SK-N-MC (cell line): ENCODE data around the gene LRFN2.

ENCODE experiments used
- DNase-seq: peaks from one replicate; pipeline ENCODE4 v3.0.0-alpha.2; 2011; ENCODE audit warnings: low read depth, low spot score
- H3K27ac ChIP-seq: fragments of 200-600 bp; sonication (generic); 2 replicates; pipeline ENCODE4 v1.5.1; 2016; ENCODE audit warnings: mixed run types
- H3K36me3 ChIP-seq: fragments of 200-600 bp; sonication (generic); 2 replicates; pipeline ENCODE4 v1.6.1; 2017; ENCODE audit warnings: antibody characterized with exemption, low read length, mixed read lengths; ENCODE audit not compliant: insufficient read depth
- H3K4me3 ChIP-seq: fragments of 200-600 bp; sonication (generic); 2 replicates; pipeline ENCODE4 v1.5.1; 2016
- H3K9ac ChIP-seq: fragments of 200-600 bp; sonication (generic); 2 replicates; pipeline ENCODE4 v1.8.0; 2017; ENCODE audit warnings: mixed run types, mixed read lengths; ENCODE audit not compliant: insufficient read length
- H3K9me3 ChIP-seq: fragments of 200-600 bp; sonication (generic); 2 replicates; pipeline ENCODE4 v1.6.1; 2017; ENCODE audit warnings: low read depth, mild to moderate bottlenecking, antibody characterized with exemption, low read length, moderate library complexity, mixed read lengths
- EZH2 ChIP-seq: fragments of 200-600 bp; sonication (generic); IDR thresholded peaks from one replicate; pipeline ENCODE4 v1.6.1; 2017; ENCODE audit warnings: antibody characterized with exemption
- FOXP2 ChIP-seq: optimal IDR thresholded peaks from 2 replicates; pipeline ENCODE3; 2011; ENCODE audit warnings: mild to moderate bottlenecking, moderate library complexity; ENCODE audit not compliant: insufficient read depth; ENCODE audit errors: extremely low read length, control extremely low read depth
- POLR2AphosphoS5 ChIP-seq: IDR thresholded peaks from 2 replicates; pipeline ENCODE4 v1.6.1; 2012; ENCODE audit warnings: mild to moderate bottlenecking, low read depth, low read length, borderline replicate concordance

LRFN2 gene

DNA sequence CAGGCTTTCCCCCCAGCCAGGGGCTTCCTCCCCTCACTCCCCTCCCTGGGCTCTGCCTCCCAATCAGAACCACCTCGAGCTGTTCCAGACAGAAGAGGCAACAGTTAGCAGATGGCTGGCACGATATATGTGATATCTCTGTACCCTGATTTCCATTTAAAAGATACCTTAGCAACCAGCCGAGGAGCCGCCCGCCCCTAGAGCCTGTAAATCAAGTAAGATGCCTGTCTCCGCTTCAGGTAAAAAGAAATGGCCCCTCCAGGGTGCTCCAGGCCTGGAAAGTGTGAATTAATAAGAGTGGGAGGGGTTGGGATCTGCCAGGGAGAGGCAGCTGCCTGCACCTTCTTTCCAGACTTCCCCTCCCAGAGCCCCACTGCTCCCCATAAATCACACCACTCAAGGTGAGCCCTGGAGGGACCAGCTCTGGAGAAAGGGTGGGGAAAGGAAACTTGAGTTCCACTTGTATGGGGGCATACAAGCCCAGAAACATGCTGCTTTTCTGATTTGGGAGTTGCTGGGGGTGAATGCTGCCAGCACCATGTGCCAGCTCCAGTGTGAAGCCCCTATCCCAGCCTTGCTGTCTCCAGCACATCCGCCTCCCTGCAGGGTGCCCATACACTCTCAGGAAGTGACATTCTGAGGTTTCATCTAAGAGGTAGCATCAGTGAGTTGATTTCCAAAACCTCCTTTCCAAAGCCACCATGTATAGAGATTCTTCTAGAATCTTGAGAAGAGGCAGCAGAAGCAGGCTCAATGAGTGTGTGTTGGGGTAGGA, 148.0 kb downstream of the LRFN2 start:
- H3K9ac ChIP-seq, result peak overlapping the region; percentile 59
- peak overlapping the region; percentile 63 for H3K4me3 ChIP-seq
- H3K36me3 ChIP-seq, result no peaks in the 10 kb centered on the region
- H3K9me3 ChIP-seq, result no peaks in the 10 kb centered on the region
- peak overlapping the region; percentile 98 for H3K27ac ChIP-seq
- DNase-seq, result peak; percentile 97
- TF ChIP-seq EZH2 (no peak), POLR2AphosphoS5 (0 out of 2 replicates have a peak, but pooled peaks have one; percentile 36)

GRCh38 chr6:40438246-40438887, 148.8 kb downstream of the LRFN2 start:
- peak overlapping the region; percentile 98 for H3K27ac ChIP-seq
- H3K9ac ChIP-seq, result peak overlapping the region; percentile 51
- no peak for DNase-seq
- H3K9me3 ChIP-seq, result no peaks in the 10 kb centered on the region
- TF ChIP-seq POLR2AphosphoS5, result no peak
- no peak for TF ChIP-seq EZH2
- TF ChIP-seq FOXP2, result no peak
- H3K4me3 ChIP-seq, result peak overlapping the region; percentile 63
- H3K36me3 ChIP-seq, result no peaks in the 10 kb centered on the region

GRCh38 chr6:40437631-40438030, 149.5 kb downstream of the LRFN2 start:
- no peak for TF ChIP-seq EZH2
- TF ChIP-seq POLR2AphosphoS5, result no peak
- TF ChIP-seq FOXP2, result no peak
- H3K4me3 ChIP-seq, result no peak overlapping the region

DNA sequence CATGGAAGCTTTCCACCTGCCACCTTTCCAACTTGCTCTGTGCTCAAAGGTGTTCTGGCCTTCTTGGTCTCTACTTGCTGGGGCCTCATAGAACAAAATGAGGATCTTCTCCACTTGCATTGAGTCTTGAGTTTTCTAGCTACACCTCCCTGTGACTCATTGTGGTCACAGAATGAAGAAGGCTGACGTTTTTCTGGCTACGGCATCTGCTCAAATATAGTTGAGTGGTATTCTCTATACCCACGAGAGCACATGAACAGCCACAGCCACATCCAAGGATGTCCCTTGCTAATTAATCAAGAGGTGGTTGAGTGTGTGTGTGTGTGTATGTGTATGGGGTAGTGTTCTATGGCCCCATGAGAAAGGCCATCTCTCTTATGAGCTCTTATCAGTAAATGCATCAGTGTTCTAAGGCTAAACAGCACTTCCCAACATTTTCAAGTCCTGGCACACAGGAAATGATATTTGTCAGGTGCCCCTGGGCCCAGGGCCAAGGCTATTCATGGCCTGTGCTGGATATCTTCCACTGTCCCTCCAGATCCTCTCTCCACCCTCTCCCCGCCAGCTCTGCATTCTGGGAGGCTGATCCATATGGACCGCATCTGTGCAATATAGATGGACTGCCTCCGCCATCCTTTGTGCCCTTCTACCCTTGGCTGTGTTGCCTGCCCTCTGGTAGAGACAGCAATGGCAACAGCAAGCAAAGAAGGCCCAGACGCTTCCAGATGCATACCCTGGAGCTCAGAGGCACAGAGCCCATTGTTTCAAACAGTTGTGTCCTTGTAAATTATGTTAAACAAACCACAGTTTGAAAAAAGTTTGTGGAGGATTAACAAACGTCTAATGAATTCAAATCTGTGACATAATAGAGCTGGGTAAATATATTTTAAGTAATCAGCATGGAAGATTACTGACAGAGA, 150.2 kb downstream of the LRFN2 start:
- Histone ChIP-seq H3K36me3 (no peaks in the 10 kb centered on the region), H3K4me3 (no peak overlapping the region), H3K27ac (peak overlapping the region; percentile 98), H3K9ac (no peak overlapping the region), H3K9me3 (no peaks in the 10 kb centered on the region)
- TF ChIP-seq FOXP2 (no peak), POLR2AphosphoS5 (no peak; the same call in 1 of the 2 replicates), EZH2 (no peak)
- DNase-seq, result no peak

More at GRCh38 chr6:40437631-40438030, 149.5 kb downstream of the LRFN2 start:
- Histone ChIP-seq H3K9ac (no peak overlapping the region), H3K9me3 (no peaks in the 10 kb centered on the region), H3K27ac (peak overlapping the region; percentile 98), H3K36me3 (no peaks in the 10 kb centered on the region)
- no peak for DNase-seq

DNA sequence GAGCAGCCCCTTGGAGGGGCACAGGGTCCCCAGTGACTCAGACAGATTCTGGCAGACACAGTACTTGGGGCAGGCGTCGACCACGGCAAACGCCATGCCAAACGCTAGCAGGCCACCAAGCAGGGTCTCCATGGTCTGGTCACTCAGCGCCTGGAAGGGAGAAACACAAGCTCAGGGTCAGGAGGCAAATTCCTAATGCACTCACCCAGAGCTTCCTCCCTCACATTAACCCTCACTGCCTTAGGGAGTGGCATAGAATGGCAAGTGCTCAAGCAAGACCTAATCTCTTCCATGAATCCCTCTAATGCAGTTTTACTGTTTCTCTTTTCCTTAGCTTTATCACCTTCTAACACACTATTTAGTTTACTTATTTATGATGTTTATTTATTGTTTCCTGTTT, 154.2 kb downstream of the LRFN2 start:
- H3K9me3 ChIP-seq, result no peaks in the 10 kb centered on the region
- no peak for DNase-seq
- no peak overlapping the region for H3K4me3 ChIP-seq
- no peak overlapping the region for H3K9ac ChIP-seq
- no peaks in the 10 kb centered on the region for H3K36me3 ChIP-seq
- H3K27ac ChIP-seq, result no peak overlapping the region
- TF ChIP-seq FOXP2, result no peak
- no peak for TF ChIP-seq EZH2
- TF ChIP-seq POLR2AphosphoS5, result no peak

DNA sequence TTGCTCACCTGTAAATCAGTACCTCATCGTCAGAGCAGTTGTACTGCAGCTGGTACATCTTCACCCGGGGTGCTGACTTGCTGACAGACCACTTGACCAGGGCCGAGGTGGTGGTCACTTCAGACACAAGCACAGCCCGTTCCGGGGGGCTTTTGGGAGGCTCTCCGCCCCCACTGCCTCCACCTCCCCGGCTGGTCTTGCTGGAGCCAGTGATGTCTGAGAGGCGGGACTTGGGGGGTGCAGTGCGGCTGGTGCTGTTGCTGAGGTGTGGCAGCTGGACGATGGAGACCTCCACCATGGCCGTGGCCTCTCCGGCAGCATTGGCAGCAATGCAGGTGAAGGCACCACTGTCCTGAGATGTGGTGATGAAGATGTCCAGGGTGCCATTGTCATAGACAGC, 155.5 kb downstream of the LRFN2 start:
- Histone ChIP-seq H3K9me3 (no peaks in the 10 kb centered on the region), H3K9ac (no peak overlapping the region), H3K4me3 (no peak overlapping the region), H3K36me3 (no peaks in the 10 kb centered on the region), H3K27ac (no peak overlapping the region)
- TF ChIP-seq POLR2AphosphoS5 (no peak), FOXP2 (no peak), EZH2 (no peak)
- DNase-seq, result no peak

DNA sequence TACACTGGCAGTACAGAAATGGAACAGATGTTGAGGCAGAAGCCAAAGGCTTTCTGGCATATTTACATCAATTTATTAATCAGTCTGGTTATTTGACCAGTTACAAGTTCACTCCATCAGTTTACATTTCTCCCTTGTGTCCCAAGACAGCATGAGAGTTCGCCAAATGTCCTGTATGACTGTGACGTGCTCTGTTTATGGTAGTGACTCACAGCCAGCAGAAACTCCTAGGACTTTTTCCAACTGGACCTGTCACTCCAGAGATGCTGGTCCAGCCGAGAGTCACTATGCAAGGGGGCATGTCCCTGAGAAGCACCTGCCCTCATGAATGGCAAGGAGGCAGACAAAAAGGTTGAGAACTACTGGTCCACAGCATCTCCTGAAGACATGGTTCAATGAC, 160.0 kb downstream of the LRFN2 start:
- no peaks in the 10 kb centered on the region for H3K36me3 ChIP-seq
- H3K4me3 ChIP-seq, result no peak overlapping the region
- H3K27ac ChIP-seq, result no peak overlapping the region
- no peaks in the 10 kb centered on the region for H3K9me3 ChIP-seq
- no peak for DNase-seq
- no peak overlapping the region for H3K9ac ChIP-seq
- no peak for TF ChIP-seq FOXP2

DNA sequence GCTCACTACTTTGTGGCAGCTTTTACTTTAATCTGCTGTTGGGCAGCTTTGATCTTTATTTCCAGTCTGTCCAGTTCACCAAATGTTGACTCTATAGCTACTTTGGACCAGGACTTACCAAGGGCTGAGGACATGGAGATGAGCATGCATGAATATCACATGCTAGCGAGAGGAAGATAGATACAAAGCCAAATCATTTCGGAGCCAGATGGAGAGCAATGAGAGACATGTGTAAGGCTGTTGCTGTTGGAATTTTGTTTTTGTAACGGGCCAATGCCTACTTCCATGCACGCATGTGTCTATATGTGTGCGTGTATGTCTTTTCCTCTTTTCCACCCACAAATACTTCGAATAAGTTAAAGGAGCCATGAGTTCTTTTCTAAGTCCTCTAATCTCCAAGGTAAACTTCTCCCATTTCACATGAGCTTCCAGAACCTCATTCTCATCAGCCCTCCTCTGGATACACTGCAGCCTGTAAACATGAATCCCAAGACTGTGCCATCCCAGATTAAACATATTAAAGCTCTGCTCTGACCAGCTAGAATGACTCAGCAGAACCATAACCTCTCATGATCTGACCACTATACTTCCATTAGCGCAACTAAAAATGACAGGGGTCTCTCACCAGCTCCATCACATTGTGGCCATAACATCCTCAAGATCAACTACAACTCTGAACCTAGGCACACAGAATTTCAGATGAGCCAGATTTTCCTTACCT, 160.7 kb downstream of the LRFN2 start:
- TF ChIP-seq POLR2AphosphoS5 (no peak), FOXP2 (no peak), EZH2 (no peak)
- Histone ChIP-seq H3K4me3 (no peak overlapping the region), H3K27ac (peak overlapping the region; percentile 75), H3K9ac (no peak overlapping the region), H3K36me3 (no peaks in the 10 kb centered on the region), H3K9me3 (no peaks in the 10 kb centered on the region)
- no peak for DNase-seq
